Neural progenitor cell (in vitro differentiated cells): ENCODE results near the gene SPRING1.

ENCODE experiments used
- CTCF ChIP-seq: fragments of 200-600 bp; sonication (generic); IDR thresholded peaks from 2 replicates; pipeline ENCODE4 v1.5.1; 2017; ENCODE audit warnings: antibody characterized with exemption, mild to moderate bottlenecking
- EZH2phosphoT487 ChIP-seq: fragments of 200-600 bp; sonication (generic); IDR thresholded peaks from 2 replicates; pipeline ENCODE4 v1.6.1; 2017; ENCODE audit warnings: antibody characterized with exemption

- no peak for TF ChIP-seq CTCF
- no peak for TF ChIP-seq EZH2phosphoT487
Measured at GRCh38 chr12:116777245-116777644, 39.4 kb upstream of the SPRING1 start.
